GM19395 (cell line): ENCODE data around the gene EPB41.
"Not testable (repeated sequence)": the region's sequence is repeated elsewhere in the genome, so short reads cannot be mapped to it uniquely, and the experiment has no call there.

ENCODE experiments used
- ATAC-seq: cut with Tn5 transposase; IDR thresholded peaks from one replicate; pipeline ENCODE4 v1.9.1; 2021; ENCODE audit warnings: mild to moderate bottlenecking, moderate library complexity; ENCODE audit not compliant: unreplicated experiment

The EPB41 gene

DNA sequence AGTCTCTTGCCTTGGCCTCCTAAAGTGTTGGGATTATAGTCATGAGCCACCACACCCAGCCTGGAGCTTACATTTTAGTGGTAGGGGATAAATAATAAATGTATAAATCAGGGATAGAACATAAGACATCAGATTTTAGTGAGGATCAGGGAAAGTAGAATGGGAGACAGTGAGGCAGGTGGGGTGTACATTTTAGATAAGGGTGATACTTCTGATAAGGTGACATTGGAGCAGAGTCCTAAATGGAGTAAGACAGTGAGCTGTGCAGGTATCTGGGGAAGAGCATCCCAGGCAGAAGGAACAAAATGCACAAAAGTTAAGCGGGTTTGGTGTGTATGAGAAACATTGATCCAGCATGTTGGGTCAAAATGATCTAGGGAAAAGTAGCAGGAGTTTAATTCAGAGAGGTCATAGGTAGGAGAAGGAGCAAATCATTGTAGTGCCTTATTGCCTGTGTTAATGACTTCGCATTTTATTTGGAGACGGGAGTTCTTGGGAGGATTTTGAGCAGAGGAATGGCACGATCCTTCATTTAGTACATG lies 11.1 kb downstream of the EPB41 start:
- ATAC-seq, result no peak

DNA sequence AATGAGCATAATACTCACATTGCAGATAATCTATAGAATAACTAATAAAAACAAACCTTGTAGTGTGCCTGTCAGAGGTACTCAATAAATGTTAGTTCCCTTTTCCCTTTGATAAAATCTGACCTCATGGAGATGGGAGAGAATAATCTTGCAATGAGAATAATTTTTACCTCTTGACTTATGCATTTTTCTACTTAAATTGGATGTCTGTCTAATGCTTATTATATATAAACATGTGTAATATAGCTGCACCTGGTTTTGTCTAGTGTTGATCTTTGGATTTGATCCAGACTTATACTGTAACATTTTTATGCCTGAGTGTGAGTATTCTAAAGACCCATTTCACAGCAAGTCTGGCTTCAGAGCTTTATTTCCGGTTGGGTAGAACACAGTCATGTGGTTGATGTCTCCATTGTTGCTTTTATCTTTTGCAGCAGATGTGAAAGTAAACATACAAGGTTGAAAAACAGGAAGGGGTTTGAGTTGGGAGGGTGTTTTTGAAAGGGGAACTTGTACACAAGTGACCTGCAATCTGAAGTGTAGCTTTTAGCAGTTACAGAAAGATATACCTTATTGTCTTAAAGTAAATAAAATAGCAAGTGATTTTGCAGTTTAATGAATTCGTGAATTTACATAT lies 12.4 kb downstream of the EPB41 start:
- ATAC-seq, result peak; percentile 95

DNA sequence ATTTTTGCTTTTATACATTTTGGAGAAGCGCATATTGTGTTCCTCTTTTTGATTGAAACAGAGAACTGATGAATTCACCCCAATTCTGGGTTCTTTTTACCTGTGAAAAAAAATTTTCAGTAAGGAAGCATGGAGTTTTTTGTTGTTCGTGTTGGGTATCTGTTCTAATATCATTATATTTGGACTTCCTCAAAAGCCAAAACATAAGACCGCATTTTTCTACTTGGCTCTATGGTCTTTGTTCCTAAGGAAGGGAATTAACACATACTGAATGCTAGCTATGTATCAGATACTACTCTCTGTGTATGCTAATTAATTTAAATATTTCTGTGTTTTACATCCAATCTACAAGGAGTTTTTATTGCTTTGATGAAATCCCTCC lies 12.9 kb downstream of the EPB41 start:
- peak; percentile 20 for ATAC-seq

DNA sequence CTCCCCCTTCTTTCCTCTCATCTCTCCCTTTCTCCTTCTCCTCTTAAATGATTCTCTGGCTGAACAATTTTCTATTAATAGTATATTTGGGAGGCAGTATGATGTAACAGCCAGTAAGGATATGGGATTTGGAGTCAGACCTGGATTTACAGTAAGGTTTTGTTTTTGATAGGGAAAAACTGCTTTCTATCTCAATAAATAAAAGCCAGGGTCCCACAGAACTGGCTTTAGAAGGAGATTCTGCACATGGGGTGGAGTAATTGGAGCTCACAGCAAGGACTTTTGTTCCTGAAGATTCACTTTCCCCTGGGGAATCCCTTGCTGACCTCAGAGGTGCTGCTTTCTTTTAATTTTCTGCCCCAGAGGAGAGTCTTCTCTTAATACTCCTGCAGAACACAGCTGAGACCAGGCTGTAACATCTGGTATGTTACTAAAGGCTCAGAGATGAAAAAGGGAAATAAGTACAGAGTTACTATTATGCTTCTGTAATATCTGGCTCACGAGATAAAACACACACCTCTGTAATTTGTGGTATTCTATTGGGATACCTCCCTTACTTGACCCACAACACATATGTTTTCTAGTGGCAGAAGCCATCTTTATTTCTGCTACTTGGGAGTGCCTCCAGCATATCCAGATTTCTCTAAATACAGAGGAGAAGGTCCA lies 13.4 kb downstream of the EPB41 start:
- no peak for ATAC-seq

DNA sequence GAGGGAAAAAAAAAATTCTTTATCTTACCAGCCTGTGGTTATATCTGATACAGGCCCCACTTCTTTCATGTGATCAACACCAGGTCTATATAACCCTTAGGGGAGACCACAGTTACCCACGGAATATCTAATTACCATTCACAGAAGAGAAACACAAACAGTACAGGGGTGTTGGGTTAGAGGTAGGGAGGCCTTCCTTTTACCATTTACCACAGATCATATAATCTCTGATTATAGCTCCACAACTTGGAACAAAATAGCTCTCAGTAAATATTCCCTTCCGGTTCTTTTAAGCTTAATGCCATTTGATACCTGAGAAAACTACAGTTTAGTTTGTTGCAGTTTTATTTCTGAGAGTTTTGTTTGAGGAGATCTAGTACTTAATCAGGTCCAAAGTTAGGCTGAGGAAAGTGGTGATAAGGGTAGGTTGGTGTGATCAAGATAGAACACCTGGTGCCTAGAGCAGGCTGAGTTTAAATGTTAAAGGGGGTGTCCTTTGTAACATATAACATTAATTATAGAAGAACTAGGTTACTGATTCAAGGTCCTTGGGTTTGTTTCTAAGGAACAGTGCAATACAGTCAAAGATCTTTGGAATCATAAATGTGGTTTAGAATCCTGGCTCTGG lies 14.1 kb downstream of the EPB41 start:
- ATAC-seq, result no peak

DNA sequence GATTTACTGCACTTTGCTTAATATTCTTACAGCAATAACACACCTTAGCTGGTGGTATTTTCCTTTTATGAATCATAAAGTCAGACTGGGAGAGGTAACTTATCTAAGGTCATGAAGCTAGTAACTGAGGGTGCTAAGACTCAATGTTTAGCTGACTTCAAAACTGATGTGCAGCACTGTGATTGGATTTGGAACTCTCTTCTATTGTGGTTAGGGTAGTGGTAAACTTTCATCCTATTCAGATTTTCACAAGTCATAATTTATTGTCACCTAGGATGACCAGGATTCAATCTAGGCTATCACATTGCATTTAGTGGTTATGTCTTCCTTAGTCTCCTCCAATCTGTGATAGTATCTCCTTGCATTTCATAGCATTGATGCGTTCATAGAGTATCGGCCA lies 18.9 kb downstream of the EPB41 start:
- ATAC-seq, result no peak

DNA sequence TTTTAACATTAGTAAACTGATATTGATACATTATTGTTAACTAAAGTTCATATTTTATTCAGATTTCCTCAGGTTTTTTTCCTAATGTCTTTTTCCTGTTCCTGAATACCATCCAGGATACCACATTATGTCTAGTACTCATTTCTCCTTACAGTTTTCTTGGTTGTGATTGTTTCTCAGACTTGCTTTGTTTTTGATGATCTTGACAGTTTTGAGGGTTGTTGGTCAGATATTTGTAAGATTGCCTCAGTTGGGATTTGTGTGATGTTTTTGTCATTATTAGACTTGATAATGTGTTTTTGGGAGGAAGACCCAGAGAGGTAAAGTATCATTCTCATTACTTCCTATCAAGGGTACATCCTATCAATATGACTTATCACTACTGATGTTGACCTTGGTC lies 19.5 kb downstream of the EPB41 start:
- no peak for ATAC-seq

DNA sequence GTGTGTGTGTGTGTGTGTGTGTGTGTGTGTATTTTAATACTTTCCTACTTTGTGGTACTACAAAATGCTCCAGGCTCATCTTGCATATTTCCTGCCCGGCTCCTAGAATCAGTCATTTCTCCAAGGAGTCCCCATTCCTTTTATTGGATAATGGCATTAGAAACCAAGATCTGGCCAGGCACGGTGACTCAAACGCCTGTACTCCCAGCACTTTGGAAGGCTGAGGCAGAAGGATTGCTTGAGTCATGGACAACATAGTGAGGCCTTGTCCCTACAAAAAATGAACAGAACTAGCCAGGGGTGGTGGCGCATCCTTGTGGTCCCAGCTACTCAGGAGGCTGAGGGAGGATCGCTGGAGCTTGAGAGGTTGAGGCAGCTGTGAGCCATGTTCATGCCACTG lies 20.3 kb downstream of the EPB41 start:
- no peak for ATAC-seq

DNA sequence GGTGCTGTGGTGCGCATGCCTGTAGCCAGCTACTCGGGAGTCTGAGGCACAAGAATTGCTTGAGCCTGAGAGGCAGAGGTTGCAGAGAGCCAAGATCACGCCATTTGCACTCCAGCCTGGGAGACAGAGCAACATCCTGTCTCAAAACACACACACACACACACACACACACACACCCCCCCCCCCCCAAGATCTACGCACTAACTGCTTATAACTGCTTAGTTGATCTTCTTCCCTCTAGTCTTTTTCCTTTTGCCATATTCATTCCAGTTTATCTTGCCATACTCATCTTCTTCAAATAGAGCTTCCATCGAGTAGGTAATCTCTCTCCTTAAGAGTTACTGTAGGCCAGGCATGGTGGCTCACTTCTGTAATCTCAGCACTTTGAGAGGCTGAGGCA lies 20.9 kb downstream of the EPB41 start:
- ATAC-seq, result no peak

DNA sequence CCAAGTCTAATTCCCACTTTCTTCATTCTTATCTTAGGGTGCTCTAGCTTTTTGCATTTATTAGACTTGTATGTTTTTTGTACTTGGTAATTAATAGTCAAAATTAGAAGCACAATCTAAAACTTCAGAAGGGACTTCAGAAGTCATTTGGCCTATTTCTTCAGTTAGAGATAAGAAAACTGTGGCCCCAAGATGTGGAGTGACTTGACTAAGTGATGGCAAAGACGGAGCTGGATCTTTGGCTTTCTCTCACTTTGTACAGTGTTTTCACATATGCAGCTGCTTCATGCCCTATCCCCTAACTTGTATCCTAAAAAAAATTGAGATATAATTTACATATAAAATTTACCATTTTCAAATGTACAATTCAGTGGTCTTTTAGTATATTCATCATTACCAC lies 21.7 kb downstream of the EPB41 start:
- no peak for ATAC-seq

DNA sequence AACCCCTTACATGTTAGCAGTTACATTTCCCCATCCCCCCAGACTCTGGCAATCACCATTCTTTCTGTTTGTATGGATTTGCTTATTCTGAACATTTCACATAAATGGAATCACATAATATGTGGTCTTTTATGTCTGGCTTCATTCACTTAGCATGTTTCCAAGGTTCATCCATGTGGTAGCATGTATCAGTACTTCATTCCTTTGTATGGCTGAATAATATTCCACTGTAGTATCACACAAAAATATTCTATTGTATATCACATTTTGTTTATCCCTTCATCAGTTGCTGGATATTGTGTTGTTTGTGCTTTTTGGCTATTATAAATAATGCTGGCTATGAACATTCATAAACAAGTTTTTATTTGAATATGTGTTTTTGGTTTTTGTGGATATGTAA lies 22.2 kb downstream of the EPB41 start:
- ATAC-seq, result no peak

DNA sequence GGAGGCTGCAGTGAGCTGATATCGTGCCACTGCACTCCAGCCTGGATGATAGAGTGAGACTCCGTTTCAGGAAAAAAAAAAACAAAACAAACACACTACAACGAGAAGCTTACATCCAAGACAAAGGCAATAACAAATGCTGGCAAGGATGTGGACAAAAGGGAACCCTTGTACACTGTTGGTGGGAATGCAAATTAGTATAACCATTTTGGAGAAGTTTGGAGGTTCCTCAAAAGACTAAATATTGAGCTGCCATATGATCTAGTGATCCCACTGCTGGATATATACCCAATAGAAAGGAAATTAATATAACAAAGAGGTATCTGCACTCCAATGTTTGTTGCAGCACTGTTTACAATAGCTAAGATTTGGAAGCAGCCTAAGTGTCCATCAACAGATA lies 29.2 kb downstream of the EPB41 start:
- ATAC-seq, result not testable (repeated sequence)

DNA sequence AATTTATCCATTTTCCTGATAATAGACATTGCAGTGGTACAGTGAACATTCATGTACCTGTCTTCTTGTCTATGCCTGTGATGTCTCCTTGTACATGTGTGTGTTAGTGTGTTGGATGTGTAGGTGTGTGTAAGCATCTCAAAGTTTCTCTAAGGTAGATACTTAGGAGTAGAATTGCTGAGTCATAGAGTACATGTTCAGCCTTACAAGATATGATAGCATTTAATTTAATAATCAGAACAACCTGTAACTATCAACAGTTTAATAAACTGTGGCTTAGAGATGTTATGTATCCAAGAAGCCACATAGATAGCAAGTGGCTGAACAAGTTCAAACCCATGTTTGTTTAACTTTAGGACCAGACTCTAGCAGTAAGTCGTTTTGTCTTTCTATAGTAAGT lies 35.6 kb downstream of the EPB41 start:
- ATAC-seq, result no peak

DNA sequence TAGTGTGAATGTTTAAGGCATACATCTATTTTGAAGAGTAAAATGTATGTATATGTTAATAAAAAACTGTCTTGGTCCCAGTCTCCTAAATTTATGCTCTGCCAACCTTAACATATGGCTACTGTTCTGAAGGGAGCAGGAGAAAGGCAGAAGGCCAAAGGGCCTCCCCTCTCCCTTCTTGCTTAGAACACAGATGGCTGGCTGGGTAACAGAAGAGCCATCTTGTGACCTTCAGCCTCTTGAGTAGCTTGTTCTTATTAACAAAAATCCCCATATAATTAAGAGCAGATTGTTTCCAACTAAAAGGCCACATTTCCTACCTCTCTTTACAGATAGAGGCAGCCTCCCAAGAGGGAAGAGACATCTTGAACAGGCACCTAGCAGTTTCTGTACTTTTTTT lies 36.1 kb downstream of the EPB41 start:
- ATAC-seq, result no peak

DNA sequence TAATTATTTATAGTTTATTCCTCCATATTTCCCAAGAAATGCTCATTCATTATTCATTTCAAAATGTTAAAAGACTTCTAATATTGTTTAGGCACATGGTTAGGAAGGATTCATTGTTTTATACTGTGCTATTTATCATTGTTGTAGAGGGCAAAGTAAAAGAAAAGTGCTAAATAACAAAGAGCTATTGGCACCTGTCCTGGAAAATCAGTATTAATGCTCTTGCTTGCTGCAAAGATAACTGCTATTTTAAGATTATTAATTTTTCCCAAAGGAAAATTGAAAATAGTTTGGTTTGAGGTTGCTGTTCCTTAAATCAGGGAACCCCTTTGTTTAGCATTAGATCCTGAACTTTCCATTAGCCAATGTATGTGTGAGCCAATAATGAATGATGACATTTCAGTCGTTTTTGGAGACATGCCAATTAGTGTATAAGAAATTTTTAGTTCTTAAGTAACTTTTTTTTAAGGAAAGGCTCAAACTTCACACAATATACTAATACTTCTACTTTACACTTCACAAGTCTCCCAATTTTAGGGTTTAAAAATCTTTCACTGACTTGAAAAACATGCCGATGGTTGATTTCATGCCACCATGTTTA lies 39.9 kb downstream of the EPB41 start:
- ATAC-seq, result no peak

DNA sequence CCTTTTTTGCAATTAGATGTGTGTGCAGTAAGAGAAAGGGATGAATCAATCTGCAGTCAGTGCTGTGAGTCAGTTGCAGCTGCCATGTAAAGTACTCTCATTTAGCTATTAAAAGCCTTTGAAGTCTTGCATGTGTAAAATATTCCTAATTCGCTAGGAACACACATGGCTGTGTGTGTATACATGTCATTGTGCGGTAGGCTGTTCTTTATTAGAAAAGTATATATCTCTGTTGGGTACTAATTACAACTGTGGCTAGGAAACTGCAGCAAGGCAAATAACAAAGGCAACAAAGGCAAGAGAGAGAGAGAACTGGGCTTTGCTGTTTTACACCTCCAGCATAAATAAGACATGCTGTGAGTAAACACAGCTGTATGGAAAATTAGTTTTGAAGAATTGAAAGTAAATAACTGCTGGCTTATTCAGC lies 41.7 kb downstream of the EPB41 start:
- ATAC-seq, result no peak

DNA sequence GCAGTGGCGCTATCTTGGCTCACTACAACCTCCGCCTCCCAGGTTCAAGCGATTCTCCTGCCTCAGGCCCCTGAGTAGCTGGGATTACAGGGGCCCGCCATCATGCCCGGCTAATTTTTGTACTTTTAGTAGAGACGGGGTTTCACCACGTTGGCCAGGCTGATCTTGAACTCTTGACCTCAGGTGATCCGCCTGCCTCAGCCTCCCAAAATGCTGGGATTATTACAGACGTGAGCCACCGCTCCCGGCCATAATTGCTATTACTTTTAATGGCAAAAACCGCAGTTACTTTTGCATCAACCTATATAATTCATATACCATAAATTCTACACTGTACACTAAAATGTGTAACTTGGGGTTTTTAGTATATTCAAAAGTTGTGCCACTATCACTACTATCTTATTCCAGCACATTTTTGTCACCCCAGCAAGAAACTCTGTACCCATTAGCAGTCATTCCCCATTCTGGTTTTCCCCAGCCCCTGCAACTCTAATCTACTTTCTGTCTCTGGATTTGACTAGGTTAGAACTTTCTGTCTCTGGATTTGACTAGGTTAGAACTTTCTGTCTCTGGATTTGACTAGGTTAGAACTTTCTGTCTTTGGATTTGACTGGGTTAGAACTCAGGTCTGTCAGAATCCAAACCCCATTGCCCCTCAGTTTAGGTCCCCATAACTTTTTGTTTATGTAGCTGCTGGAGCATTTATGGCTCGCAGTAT lies 47.9 kb downstream of the EPB41 start:
- ATAC-seq, result not testable (repeated sequence)

DNA sequence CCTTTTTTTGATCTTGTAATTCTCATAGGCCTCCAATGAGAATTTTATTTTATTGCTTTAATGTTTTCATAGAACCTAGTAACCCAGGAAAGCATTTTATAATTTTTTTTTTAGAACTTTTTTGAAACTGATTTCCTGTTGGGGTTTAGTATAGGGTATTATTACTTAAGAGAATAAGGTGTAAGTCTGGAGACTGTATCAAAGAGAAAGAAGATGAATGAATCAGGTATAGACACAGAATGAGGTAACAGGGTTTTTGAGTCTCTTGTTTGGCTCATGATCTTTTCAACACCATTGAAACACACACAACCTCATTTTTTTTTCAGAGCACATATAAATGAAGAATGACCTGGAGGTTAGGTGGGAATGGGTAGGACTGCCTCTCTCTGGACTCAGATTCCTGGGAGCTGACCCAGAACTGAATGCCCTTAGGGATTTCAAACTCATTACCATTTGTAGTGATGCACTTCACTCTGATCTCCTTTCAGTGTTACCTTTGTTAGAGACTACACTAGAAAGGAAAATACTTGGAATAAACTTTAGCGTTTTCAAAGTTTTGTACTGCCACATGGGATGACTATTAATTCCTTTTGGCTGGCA lies 51.0 kb downstream of the EPB41 start:
- ATAC-seq, result no peak

DNA sequence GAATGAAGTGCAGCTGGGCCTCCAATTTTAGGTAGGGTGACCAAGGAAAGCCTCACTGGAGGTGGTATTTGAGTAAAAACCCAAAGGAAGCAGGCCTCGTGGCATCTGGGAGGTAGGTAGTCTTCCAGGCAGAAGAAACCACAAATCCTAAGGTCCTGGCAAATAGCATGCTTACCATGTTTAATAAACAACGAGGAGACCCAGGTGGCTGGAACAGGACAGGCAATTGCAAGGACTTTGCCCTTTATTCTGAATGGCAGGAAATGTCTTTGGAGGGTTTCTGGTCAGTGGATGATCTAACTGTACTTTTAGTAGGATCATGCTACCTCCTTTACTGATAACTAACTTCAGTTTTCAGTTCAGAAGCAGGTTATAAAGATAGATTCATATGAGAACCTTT lies 52.2 kb downstream of the EPB41 start:
- ATAC-seq, result no peak

DNA sequence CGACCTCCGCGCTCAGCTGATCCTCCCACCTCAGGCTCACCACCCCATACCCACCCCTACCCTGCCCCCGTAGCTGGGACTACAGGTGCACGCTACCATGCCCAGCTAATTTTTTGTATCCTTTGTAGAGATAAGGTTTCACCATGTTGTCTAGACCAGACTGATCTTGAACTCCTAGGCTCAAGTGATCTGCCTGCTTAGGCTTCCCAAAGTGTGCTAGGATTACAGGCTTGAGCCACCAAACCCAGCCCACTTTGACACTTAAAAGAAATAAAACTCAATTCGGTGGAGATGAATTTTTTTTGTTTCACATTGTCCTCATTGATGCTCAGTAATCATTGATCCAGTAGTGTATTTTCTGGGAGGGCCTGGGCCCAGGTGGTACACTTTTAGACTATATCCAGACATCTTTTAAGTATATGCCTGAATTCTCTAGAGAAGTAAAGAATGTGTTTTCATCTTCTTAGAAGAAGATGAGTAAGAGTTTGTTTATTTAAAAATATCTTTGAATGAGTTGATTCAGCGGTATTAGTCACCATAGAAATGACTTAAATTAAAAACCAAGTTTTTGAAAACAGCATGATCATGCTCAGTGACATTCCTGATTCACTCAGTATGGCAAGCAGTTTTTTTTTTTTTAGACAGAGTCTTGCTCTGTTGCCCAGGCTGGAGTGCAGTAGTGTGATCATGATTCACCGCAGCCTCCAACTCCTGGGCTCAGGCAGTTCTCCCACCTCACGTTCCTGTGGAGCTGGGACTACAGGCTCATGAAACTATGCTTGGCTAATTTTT lies 57.8 kb downstream of the EPB41 start:
- ATAC-seq, result no peak
